GM19238 (cell line): ENCODE data around the gene CR1L.
"Not testable (repeated sequence)": the region's sequence is repeated elsewhere in the genome, so short reads cannot be mapped to it uniquely, and the experiment has no call there.

ENCODE experiments used
- DNase-seq: peaks from one replicate; pipeline ENCODE4 v3.0.0; 2011; ENCODE audit warnings: low spot score; ENCODE audit not compliant: insufficient read length

Gene CR1L

GRCh38 chr1:207644852-207645634 lies at the start of gene CR1L:
CR1L (plus strand) TSS chr1:207645133; CDS start chr1:207645234, 101 bp downstream.
- peak; percentile 46 for DNase-seq

GRCh38 chr1:207603777-207604176 lies 41.2 kb upstream of the CR1L start:
- DNase-seq, result no peak

- no peak for DNase-seq
Observed at GRCh38 chr1:207605444-207606361, 39.2 kb upstream of the CR1L start.

- DNase-seq, result no peak
Observed at GRCh38 chr1:207606362-207606755, 38.6 kb upstream of the CR1L start.

GRCh38 chr1:207612762-207613161 lies 32.2 kb upstream of the CR1L start:
- no peak for DNase-seq

GRCh38 chr1:207619871-207620542 lies 24.9 kb upstream of the CR1L start:
- peak; percentile 12 for DNase-seq

- no peak for DNase-seq
Observed at GRCh38 chr1:207620543-207620893, 24.4 kb upstream of the CR1L start.

- not testable (repeated sequence) for DNase-seq
Observed at GRCh38 chr1:207625504-207626071, 19.3 kb upstream of the CR1L start.

- no peak for DNase-seq
Observed at GRCh38 chr1:207626972-207627337, 18.0 kb upstream of the CR1L start.

- no peak for DNase-seq
Observed at GRCh38 chr1:207627496-207627895, 17.4 kb upstream of the CR1L start.

GRCh38 chr1:207628776-207629175 lies 16.2 kb upstream of the CR1L start:
- DNase-seq, result no peak

- DNase-seq, result no peak
Observed at GRCh38 chr1:207631137-207631536, 13.8 kb upstream of the CR1L start.

- no peak for DNase-seq
Observed at GRCh38 chr1:207633226-207633625, 11.7 kb upstream of the CR1L start.

- not testable (repeated sequence) for DNase-seq
Observed at GRCh38 chr1:207633699-207634289, 11.1 kb upstream of the CR1L start.

- not testable (repeated sequence) for DNase-seq
Observed at GRCh38 chr1:207634293-207634692, 10.6 kb upstream of the CR1L start.

GRCh38 chr1:207635569-207636186 lies 9.3 kb upstream of the CR1L start:
- not testable (repeated sequence) for DNase-seq

GRCh38 chr1:207638487-207639145 lies 6.3 kb upstream of the CR1L start:
- DNase-seq, result not testable (repeated sequence)

- DNase-seq, result not testable (repeated sequence)
Observed at GRCh38 chr1:207639362-207639761, 5.6 kb upstream of the CR1L start.

- no peak for DNase-seq
Observed at GRCh38 chr1:207644166-207644851, 624 bp upstream of the CR1L start.
